Lower leg skin (tissue), 4 donors: ENCODE measurements around the gene ARRDC2. TPM values are rescaled to one million over a fixed set of nuclear protein-coding genes. Genes with fewer than 3 reads are reported as not detected.

Experiments
- DNase-seq, 2 donors: peaks; one replicate each; pipeline ENCODE4 v3.0.0-alpha.2; 2019; ENCODE audit warnings: low spot score in 2 of 2
- H3K4me3 ChIP-seq: fragments of 200-600 bp; sonication (generic); 2 replicates; pipeline ENCODE4 v1.5.1; 2017; ENCODE audit warnings: mild to moderate bottlenecking, low read depth; ENCODE audit not compliant: poor library complexity, severe bottlenecking
- CTCF ChIP-seq, 3 donors: fragments of 450-650 bp; IDR thresholded peaks; one replicate each; pipeline ENCODE4 v1.5.1; 2016; ENCODE audit warnings: antibody characterized with exemption in 3 of 3, mild to moderate bottlenecking in 3 of 3, moderate library complexity in 2 of 3
- POLR2A ChIP-seq, 2 donors: fragments of 450-650 bp; IDR thresholded peaks; one replicate each; pipeline ENCODE4 v1.6.1; 2016 to 2017; ENCODE audit warnings: antibody characterized with exemption in 2 of 2, mild to moderate bottlenecking in 1 of 2, moderate library complexity in 1 of 2
- WGBS, 2 donors: methylation state at CpG; one replicate each; pipeline ENCODE4 v1.1.5; 2018; 5-methylcytosine and 5-hydroxymethylcytosine counted together
- intact Hi-C: fragments of 100-400 bp; cut with DNase I; formaldehyde crosslinking; loops from one replicate; pipeline ENCODE4 v1.15.0; 2023; ENCODE audit warnings: low total_unique reads
- total RNA-seq, 4 donors: library from RNA; depleted of rRNA; stranded (reverse); fragments of >200 nt; gene quantifications; one replicate each; pipeline ENCODE4 v1.1.0, GENCODE V29; 2016

ARRDC2 gene
- total RNA-seq, 4 donors from 2014 or later: 54.1 to 92.8 (median 73.5) TPM

GRCh38 chr19:17967257-17968051, 40.5 kb upstream of the ARRDC2 start:
- intact Hi-C loops: no loop called here
- no peak overlapping the region for H3K4me3 ChIP-seq
- TF ChIP-seq CTCF (IDR thresholded peaks at IDR 0.05): no peak
- 13 to 14% methylated on average over 17 to 33 of the region's 35 CpGs for WGBS, 2 donors
- DNase-seq: no peak

GRCh38 chr19:17968362-17968761, 39.6 kb upstream of the ARRDC2 start:
- 66 to 69% methylated on average over 4 of the region's 4 CpGs for WGBS, 2 donors
- TF ChIP-seq CTCF (IDR thresholded peaks at IDR 0.05) (no peak), POLR2A (IDR thresholded peaks at IDR 0.05) (no peak)
- H3K4me3 ChIP-seq: no peak overlapping the region
- intact Hi-C loops: no loop called here
- no peak for DNase-seq

GRCh38 chr19:17969096-17969792, 38.7 kb upstream of the ARRDC2 start:
- no peak for DNase-seq
- H3K4me3 ChIP-seq: no peak overlapping the region
- intact Hi-C loops: no loop called here
- 76 to 78% methylated on average over 19 of the region's 19 CpGs for whole genome bisulfite sequencing, 2 donors
- no peak for TF ChIP-seq CTCF (IDR thresholded peaks at IDR 0.05)
- no peak for TF ChIP-seq POLR2A (IDR thresholded peaks at IDR 0.05)

- WGBS, 2 donors: 38 to 91% methylated on average over 1 of the region's 1 CpG
- no peak for DNase-seq
- intact Hi-C loops: no loop called here
Observed at GRCh38 chr19:17972230-17972629, 35.7 kb upstream of the ARRDC2 start.

GRCh38 chr19:17973759-17974158, 34.2 kb upstream of the ARRDC2 start:
- no peak for DNase-seq
- intact Hi-C loops: no loop called here
- WGBS, 2 donors: 92 to 98% methylated on average over 6 to 23 of the region's 23 CpGs
- no peak overlapping the region for H3K4me3 ChIP-seq
- TF ChIP-seq POLR2A (IDR thresholded peaks at IDR 0.05) (no peak), CTCF (IDR thresholded peaks at IDR 0.05) (no peak)

More at GRCh38 chr19:17972230-17972629, 35.7 kb upstream of the ARRDC2 start:
- H3K4me3 ChIP-seq: no peak overlapping the region
- TF ChIP-seq POLR2A (IDR thresholded peaks at IDR 0.05): no peak
- no peak for TF ChIP-seq CTCF (IDR thresholded peaks at IDR 0.05)
